DND-41 (cell line): ENCODE measurements around the gene BMP7.
"Not testable (repeated sequence)": the region's sequence is repeated elsewhere in the genome, so short reads cannot be mapped to it uniquely, and the experiment has no call there.

ENCODE experiments used
- ATAC-seq: fragments of 200-7000 bp; cut with Tn5 transposase; 3 replicates; pipeline ENCODE4 v1.9.1; 2021; ENCODE audit warnings: low read depth; ENCODE audit not compliant: insufficient read depth
- DNase-seq: peaks from one replicate; pipeline ENCODE4 v3.0.0-alpha.2; 2020
- H2AFZ ChIP-seq: 2 replicates; pipeline ENCODE4 v1.6.0; 2012; ENCODE audit warnings: low read depth, low read length
- H3K27ac ChIP-seq: 2 replicates; pipeline ENCODE4 v1.5.1; 2012; ENCODE audit warnings: low read length, inconsistent platforms
- H3K27me3 ChIP-seq: fragments of 200-600 bp; sonication (generic); 2 replicates; pipeline ENCODE4 v1.6.0; 2012; ENCODE audit warnings: low read length, mild to moderate bottlenecking, inconsistent platforms; ENCODE audit not compliant: insufficient read depth, poor library complexity
- H3K36me3 ChIP-seq: 2 replicates; pipeline ENCODE4 v1.5.1; 2012; ENCODE audit warnings: low read length, inconsistent platforms; ENCODE audit not compliant: insufficient read depth
- H3K4me1 ChIP-seq: 2 replicates; pipeline ENCODE4 v1.5.1; 2012; ENCODE audit warnings: mild to moderate bottlenecking, low read length; ENCODE audit not compliant: insufficient read depth
- H3K4me2 ChIP-seq: 2 replicates; pipeline ENCODE4 v1.6.0; 2012; ENCODE audit warnings: mild to moderate bottlenecking, moderate library complexity, low read length, inconsistent platforms; ENCODE audit not compliant: insufficient read depth
- H3K4me3 ChIP-seq, 2 experiments: fragments of 200-600 bp in 1 of 2; shearing (Covaris generic) in 1 of 2; 2 replicates each; pipeline ENCODE4 v1.5.1; 2012 to 2016; ENCODE audit warnings: inconsistent platforms in 2 of 2, low read length in 2 of 2, mild to moderate bottlenecking in 2 of 2, low read depth in 1 of 2, moderate library complexity in 1 of 2
- H3K79me2 ChIP-seq: 2 replicates; pipeline ENCODE4 v1.6.0; 2012; ENCODE audit warnings: low read length, inconsistent platforms; ENCODE audit not compliant: insufficient read depth
- H3K9ac ChIP-seq: 2 replicates; pipeline ENCODE4 v1.6.0; 2012; ENCODE audit warnings: low read depth, mild to moderate bottlenecking, inconsistent platforms, low read length, moderate library complexity
- H3K9me3 ChIP-seq: 2 replicates; pipeline ENCODE4 v1.5.1; 2012; ENCODE audit warnings: low read length, moderate library complexity, mild to moderate bottlenecking, inconsistent platforms; ENCODE audit not compliant: insufficient read depth, severe bottlenecking
- H4K20me1 ChIP-seq: 2 replicates; pipeline ENCODE4 v1.6.0; 2012; ENCODE audit warnings: low read length; ENCODE audit not compliant: insufficient read depth
- EZH2 ChIP-seq: IDR thresholded peaks from 3 replicates; pipeline ENCODE4 v1.6.1; 2012; ENCODE audit warnings: borderline replicate concordance, low read depth, mild to moderate bottlenecking, moderate library complexity, low read length, inconsistent platforms; ENCODE audit not compliant: severe bottlenecking
- TF ChIP-seq, protein P1 (sequence below): IDR thresholded peaks from 2 replicates; pipeline ENCODE4 v1.5.1; 2012; ENCODE audit warnings: borderline replicate concordance, low read length, moderate library complexity, mild to moderate bottlenecking; ENCODE audit not compliant: poor library complexity, severe bottlenecking; ENCODE audit errors: extremely low read depth

The BMP7 gene

GRCh38 chr20:57241363-57241991 is 25.0 kb downstream of the BMP7 start:
- no peak overlapping the region for H3K27ac ChIP-seq
- no peak overlapping the region for H3K4me3 ChIP-seq
- no peaks in the 10 kb centered on the region for H3K9me3 ChIP-seq

DNA sequence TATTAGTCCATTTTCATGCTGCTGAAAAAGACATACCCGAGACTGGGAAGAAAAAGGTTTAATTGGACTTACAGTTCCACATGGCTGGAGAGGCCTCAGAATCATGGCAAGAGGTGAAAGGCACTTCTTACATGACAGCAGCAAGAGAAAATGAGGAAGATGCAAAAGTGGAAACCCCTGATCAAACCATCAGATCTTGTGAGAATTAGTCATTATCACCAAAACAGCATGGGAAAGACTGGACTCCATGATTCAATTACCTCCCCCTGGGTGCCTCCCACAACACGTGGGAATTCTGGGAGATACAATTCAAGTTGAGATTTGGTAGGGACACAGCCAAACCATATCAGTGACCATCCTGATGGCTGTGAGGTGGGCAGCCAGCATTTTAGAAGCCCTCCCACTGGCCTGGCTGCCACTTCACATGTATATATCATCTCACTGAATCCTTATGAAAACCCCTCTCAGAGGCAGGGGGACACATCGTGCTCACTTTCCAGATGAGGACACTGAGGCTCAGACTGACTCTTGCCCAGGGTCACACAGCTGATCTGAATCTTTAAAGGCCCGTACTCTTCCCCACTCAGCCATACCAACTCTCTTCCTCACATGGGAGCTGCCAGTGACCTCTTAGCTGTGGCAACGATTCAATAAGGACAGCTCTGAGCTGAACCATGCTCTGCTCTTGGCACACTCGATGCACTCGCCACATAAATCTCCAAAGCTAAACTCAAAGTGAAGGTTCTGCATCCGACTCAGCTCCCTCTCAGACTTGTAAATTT is 25.7 kb downstream of the BMP7 start:
- DNase-seq, result no peak
- H3K27ac ChIP-seq, result no peak overlapping the region
- no peaks in the 10 kb centered on the region for H3K79me2 ChIP-seq
- no peak overlapping the region for H3K9ac ChIP-seq
- ATAC-seq, result no peak
- H3K27me3 ChIP-seq, result peaks cover 7% of the 10 kb centered on the region
- no peaks in the 10 kb centered on the region for H4K20me1 ChIP-seq
- TF ChIP-seq, protein P1, sequence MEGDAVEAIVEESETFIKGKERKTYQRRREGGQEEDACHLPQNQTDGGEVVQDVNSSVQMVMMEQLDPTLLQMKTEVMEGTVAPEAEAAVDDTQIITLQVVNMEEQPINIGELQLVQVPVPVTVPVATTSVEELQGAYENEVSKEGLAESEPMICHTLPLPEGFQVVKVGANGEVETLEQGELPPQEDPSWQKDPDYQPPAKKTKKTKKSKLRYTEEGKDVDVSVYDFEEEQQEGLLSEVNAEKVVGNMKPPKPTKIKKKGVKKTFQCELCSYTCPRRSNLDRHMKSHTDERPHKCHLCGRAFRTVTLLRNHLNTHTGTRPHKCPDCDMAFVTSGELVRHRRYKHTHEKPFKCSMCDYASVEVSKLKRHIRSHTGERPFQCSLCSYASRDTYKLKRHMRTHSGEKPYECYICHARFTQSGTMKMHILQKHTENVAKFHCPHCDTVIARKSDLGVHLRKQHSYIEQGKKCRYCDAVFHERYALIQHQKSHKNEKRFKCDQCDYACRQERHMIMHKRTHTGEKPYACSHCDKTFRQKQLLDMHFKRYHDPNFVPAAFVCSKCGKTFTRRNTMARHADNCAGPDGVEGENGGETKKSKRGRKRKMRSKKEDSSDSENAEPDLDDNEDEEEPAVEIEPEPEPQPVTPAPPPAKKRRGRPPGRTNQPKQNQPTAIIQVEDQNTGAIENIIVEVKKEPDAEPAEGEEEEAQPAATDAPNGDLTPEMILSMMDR, result no peak
- no peak for TF ChIP-seq EZH2
- no peak overlapping the region for H2AFZ ChIP-seq
- no peaks in the 10 kb centered on the region for H3K9me3 ChIP-seq
- H3K4me2 ChIP-seq, result no peak overlapping the region
- H3K4me1 ChIP-seq, result no peaks in the 10 kb centered on the region
- no peaks in the 10 kb centered on the region for H3K36me3 ChIP-seq
- no peak overlapping the region for H3K4me3 ChIP-seq

More at GRCh38 chr20:57241363-57241991, 25.0 kb downstream of the BMP7 start:
- H2AFZ ChIP-seq, result no peak overlapping the region
- no peaks in the 10 kb centered on the region for H3K27me3 ChIP-seq
- H3K4me1 ChIP-seq, result no peaks in the 10 kb centered on the region
- no peak overlapping the region for H3K9ac ChIP-seq
- no peaks in the 10 kb centered on the region for H3K36me3 ChIP-seq
- no peak overlapping the region for H3K4me2 ChIP-seq
- no peaks in the 10 kb centered on the region for H4K20me1 ChIP-seq
- ATAC-seq (no peak), DNase-seq (no peak)
- TF ChIP-seq, protein P1, result no peak
- no peak for TF ChIP-seq EZH2
- H3K79me2 ChIP-seq, result no peaks in the 10 kb centered on the region

GRCh38 chr20:57239725-57240124 is 26.7 kb downstream of the BMP7 start:
- not testable (repeated sequence) for H3K4me1 ChIP-seq, H3K4me2 ChIP-seq, H3K36me3 ChIP-seq, H3K9ac ChIP-seq, H4K20me1 ChIP-seq, H3K4me3 ChIP-seq, ATAC-seq, DNase-seq, H3K79me2 ChIP-seq, H2AFZ ChIP-seq, H3K27ac ChIP-seq, H3K9me3 ChIP-seq
- peaks cover 12% of the 10 kb centered on the region for H3K27me3 ChIP-seq

DNA sequence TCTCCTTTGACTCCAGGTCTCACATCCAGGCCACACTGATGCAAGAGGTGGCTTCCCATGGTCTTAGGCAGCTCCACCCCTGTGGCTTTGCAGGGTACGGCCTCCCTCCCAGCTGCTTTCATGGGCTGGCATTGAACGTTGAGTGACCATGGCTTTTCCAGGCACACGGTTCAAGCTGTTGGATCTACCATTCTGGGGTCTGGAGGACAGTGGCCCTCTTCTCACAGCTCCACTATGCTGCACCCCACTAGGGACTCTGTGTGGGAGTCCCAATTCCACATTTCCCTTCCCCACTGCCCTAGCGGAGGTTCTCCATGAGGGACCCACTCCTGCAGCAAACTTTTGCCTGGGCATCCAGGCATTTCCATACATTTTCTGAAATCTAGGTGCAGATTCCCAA is 27.1 kb downstream of the BMP7 start:
- H3K27ac ChIP-seq, H4K20me1 ChIP-seq, H3K36me3 ChIP-seq, H3K79me2 ChIP-seq, DNase-seq, H3K4me1 ChIP-seq, H3K4me3 ChIP-seq, H3K4me2 ChIP-seq, H3K9me3 ChIP-seq, H3K9ac ChIP-seq, H2AFZ ChIP-seq, ATAC-seq: not testable (repeated sequence)
- H3K27me3 ChIP-seq, result peaks cover 16% of the 10 kb centered on the region
